GM06990 (cell line): ENCODE data around the gene EEF2K.

Experiments used
- DNase-seq: peaks from one replicate; pipeline ENCODE4 v3.0.0-alpha.2; 2011; ENCODE audit not compliant: insufficient read length; ENCODE audit errors: extremely low read depth
- H3K27me3 ChIP-seq: replicated peaks from 2 replicates; pipeline ENCODE4 v1.6.0; 2011; ENCODE audit warnings: low read length; ENCODE audit not compliant: control insufficient read depth, insufficient read depth
- H3K36me3 ChIP-seq: 2 replicates; pipeline ENCODE4 v1.5.1; 2011; ENCODE audit warnings: low read length; ENCODE audit not compliant: control insufficient read depth, insufficient read depth
- H3K4me3 ChIP-seq: replicated peaks from 2 replicates; pipeline ENCODE4 v1.5.1; 2011; ENCODE audit warnings: low read depth, mild to moderate bottlenecking, control low read depth, low read length
- TF ChIP-seq, protein P1 (sequence below): IDR thresholded peaks from 2 replicates; pipeline ENCODE4 v1.5.1; 2011; ENCODE audit warnings: low read length, control low read depth, mild to moderate bottlenecking, inconsistent platforms; ENCODE audit not compliant: insufficient read depth, poor library complexity, severe bottlenecking

The EEF2K gene

DNA sequence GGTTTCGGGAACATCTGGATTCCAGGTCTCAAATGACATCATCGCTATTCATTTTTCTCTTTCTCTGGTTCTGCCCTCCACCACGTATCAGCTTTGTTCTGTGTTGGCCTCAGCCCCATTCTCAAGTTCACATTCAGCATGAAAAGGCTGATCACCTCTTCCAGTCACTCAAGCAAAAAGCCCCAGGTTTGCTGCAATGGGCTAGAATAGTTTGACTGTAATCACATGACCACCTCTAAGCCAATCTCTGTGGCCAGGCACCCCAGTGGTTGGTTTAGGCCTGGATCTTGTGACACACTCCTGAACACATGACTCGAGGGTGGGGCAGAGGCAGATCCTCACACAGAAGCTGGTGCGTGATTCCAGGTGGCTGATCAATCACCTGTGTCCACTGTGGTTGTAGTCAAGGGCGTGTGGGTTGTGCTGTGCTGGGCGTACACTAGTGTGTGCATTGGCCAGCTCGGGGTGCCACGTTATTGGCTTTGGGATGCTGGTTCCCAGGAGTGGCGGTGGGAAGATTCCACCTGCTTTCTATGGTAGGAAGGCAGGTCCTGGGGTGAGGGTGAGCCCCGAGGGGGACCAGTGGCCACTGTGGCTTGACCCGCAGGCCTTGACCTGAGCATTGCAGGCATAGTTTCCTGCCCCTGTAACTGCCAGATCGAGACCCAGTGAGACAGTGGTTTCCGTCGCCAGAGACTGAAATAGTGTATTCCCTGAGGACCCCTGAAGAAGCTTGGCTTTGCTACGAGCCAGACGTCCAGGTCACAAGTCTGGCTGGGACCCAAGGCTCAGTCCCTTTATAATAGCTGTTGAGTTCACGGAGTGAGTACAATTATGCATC is 12.0 kb downstream of the EEF2K start:
- peak; percentile 66 for DNase-seq
- no peaks in the 10 kb centered on the region for H3K27me3 ChIP-seq
- peak overlapping the region; percentile 41 for H3K4me3 ChIP-seq
- TF ChIP-seq, protein P1, sequence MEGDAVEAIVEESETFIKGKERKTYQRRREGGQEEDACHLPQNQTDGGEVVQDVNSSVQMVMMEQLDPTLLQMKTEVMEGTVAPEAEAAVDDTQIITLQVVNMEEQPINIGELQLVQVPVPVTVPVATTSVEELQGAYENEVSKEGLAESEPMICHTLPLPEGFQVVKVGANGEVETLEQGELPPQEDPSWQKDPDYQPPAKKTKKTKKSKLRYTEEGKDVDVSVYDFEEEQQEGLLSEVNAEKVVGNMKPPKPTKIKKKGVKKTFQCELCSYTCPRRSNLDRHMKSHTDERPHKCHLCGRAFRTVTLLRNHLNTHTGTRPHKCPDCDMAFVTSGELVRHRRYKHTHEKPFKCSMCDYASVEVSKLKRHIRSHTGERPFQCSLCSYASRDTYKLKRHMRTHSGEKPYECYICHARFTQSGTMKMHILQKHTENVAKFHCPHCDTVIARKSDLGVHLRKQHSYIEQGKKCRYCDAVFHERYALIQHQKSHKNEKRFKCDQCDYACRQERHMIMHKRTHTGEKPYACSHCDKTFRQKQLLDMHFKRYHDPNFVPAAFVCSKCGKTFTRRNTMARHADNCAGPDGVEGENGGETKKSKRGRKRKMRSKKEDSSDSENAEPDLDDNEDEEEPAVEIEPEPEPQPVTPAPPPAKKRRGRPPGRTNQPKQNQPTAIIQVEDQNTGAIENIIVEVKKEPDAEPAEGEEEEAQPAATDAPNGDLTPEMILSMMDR: no peak
- H3K36me3 ChIP-seq: peaks cover 2% of the 10 kb centered on the region; the same call in 1 of the 2 replicates

DNA sequence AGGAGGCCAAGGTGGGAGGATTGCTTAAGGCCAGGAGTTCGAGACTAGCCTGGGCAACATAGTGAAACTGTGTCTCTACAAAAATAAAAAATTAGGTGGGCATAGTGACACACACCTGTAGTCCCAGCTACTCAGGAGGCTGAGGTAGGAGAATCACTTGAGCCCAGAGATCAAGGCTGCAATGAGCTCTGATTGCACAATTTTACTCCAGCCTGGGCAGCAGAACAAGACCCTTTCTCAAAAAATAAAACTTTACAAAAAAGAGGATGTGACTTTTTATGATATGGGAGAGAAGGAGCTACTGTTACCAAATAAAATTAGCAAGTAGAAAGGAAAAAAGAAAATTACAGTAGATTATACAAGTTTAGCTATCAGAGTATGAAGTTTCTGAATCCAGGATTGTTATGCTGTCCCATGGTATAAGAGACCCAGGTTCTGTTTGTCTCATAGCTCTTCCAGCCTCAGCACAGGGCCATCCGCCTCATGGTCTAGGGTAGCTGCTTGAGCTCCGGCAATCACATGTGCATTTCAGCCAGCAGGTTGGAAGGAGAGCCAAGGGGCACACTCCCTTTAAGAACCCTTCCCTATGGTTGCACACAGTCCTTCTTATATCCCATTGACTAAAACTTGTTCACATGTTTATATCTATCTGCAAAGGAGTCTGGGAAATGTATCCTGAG is 13.5 kb downstream of the EEF2K start:
- Histone ChIP-seq H3K36me3 (peaks cover 2% of the 10 kb centered on the region; the same call in 1 of the 2 replicates), H3K27me3 (no peaks in the 10 kb centered on the region), H3K4me3 (no peak overlapping the region)
- DNase-seq: no peak
- TF ChIP-seq, protein P1: no peak

DNA sequence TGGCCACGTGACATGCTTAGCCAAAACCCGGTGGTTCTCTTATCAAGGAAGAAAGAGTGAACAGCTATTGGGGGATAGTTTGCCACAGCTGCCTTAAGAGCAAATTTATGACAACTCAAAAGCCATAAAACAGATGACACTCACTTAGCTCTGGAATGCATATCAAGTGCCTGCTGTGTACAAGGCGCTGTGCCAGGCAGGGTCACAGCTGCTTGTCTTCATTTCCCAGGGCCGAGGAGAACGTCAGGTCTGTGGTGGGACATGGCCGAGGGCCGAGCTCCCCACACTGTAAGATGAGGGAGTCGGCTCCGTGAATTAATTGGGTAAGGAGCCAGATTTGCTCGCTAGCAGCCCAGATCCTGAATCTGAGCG is 14.0 kb downstream of the EEF2K start:
- TF ChIP-seq, protein P1: no peak
- Histone ChIP-seq H3K4me3 (no peak overlapping the region), H3K27me3 (no peaks in the 10 kb centered on the region), H3K36me3 (peaks cover 2% of the 10 kb centered on the region; the same call in 1 of the 2 replicates)
- no peak for DNase-seq

DNA sequence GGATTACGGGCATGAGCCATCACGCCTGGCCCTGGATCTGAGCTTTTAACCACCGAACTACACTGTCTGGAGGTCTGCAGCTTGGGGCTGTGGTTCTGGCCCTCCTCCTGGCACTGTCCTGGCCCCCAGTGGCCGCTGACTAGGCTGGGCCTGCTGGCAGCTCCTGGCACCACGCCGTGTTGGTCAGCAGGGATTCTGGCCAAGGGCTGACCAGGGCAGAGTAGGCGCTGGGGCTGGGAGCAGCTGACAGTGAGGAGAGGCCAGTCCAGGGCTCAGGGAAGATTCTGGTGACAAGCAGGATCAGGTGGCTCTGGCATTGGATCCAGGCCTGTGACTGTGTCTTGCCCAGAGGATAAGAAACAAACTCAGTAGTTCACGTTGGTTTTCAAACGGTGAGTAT is 14.6 kb downstream of the EEF2K start:
- DNase-seq: no peak
- TF ChIP-seq, protein P1: no peak
- H3K4me3 ChIP-seq: no peak overlapping the region
- no peaks in the 10 kb centered on the region for H3K27me3 ChIP-seq
- H3K36me3 ChIP-seq: peaks cover 3% of the 10 kb centered on the region

DNA sequence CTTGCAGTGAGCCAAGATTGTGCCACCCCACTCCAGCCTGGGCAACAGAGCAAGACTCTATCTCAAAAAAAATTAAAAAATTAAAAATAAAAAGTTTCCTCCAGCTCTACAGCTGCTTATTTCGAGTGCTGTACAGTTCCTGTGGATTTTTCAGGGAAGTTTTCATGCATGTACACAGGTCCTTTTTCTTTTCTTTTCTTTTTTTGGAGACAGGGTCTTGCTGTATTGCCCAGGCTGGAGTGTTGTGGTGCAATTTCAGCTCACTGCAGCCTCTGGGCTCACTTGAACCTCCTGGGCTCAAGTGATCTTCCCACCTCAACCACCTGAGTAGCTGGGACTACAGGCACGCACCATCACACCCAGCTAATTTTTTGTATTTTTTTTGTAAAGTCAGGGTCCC is 15.9 kb downstream of the EEF2K start:
- DNase-seq: no peak
- Histone ChIP-seq H3K36me3 (peaks cover 3% of the 10 kb centered on the region), H3K4me3 (no peak overlapping the region), H3K27me3 (no peaks in the 10 kb centered on the region)
- TF ChIP-seq, protein P1: no peak
